HepG2 (cell line): Measurements from ENCODE around the gene RGP1.

Experiments
- MEF2D ChIP-seq: sonication (generic); formaldehyde crosslinking; IDR thresholded peaks from 2 replicates; pipeline ENCODE4 v1.5.1; 2020; ENCODE audit warnings: mild to moderate bottlenecking, missing genetic modification reagents
- ZC3H13 ChIP-seq: sonication (generic); formaldehyde crosslinking; IDR thresholded peaks from 2 replicates; pipeline ENCODE4 v1.8.1; 2023; ENCODE audit warnings: mild to moderate bottlenecking, missing genetic modification reagents, moderate library complexity
- ZNF670 ChIP-seq: sonication (generic); formaldehyde crosslinking; IDR thresholded peaks from 2 replicates; pipeline ENCODE4 v1.8.0; 2022; ENCODE audit warnings: mild to moderate bottlenecking, missing genetic modification reagents, borderline replicate concordance
- ZNF766 ChIP-seq: sonication (generic); formaldehyde crosslinking; IDR thresholded peaks from 2 replicates; pipeline ENCODE4 v1.5.0; 2020; ENCODE audit warnings: missing genetic modification reagents, borderline replicate concordance
- TF ChIP-seq, protein P1 (sequence below): sonication (generic); formaldehyde crosslinking; IDR thresholded peaks from 2 replicates; pipeline ENCODE4 v1.8.1; 2022; ENCODE audit warnings: low read depth, mild to moderate bottlenecking, missing genetic modification reagents
- TF ChIP-seq, protein P2 (sequence below): sonication (generic); formaldehyde crosslinking; IDR thresholded peaks from 2 replicates; pipeline ENCODE4 v1.4.0; 2020; ENCODE audit warnings: mild to moderate bottlenecking, missing genetic modification reagents
- TF ChIP-seq, protein P3 (sequence below): sonication (generic); formaldehyde crosslinking; IDR thresholded peaks from 2 replicates; pipeline ENCODE4 v1.8.1; 2023; ENCODE audit warnings: mild to moderate bottlenecking, inconsistent platforms, moderate library complexity, missing genetic modification reagents, borderline replicate concordance
- TF ChIP-seq, protein P4 (sequence below): sonication (generic); formaldehyde crosslinking; conservative IDR thresholded peaks from 2 replicates; pipeline ENCODE4 v1.8.0; 2022; ENCODE audit warnings: mild to moderate bottlenecking, moderate library complexity, missing genetic modification reagents
- TF ChIP-seq, protein P5 (sequence below): sonication (generic); formaldehyde crosslinking; IDR thresholded peaks from 2 replicates; pipeline ENCODE4 v1.5.0; 2020; ENCODE audit warnings: mild to moderate bottlenecking, missing genetic modification reagents, moderate library complexity

DNA sequence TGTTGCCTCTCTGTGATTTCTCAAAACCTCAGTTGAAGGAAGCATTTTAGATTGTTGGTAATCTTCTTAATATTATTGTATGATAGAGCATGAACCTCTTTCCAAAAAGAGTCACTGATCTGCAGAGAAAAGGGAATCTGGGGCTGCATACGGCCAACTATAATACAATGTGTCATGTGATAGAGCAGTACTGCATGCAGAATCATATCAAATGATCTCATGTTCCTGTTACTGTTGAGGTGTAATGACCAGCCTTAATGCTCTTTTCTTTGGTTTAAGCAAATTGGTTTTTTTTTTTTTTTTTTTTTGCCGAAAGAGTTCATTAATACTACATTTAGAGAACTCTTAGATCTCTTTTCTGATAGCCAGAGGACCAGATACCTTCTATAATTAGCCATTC lies 17.9 kb downstream of the RGP1 start:
- TF ChIP-seq, protein P1, sequence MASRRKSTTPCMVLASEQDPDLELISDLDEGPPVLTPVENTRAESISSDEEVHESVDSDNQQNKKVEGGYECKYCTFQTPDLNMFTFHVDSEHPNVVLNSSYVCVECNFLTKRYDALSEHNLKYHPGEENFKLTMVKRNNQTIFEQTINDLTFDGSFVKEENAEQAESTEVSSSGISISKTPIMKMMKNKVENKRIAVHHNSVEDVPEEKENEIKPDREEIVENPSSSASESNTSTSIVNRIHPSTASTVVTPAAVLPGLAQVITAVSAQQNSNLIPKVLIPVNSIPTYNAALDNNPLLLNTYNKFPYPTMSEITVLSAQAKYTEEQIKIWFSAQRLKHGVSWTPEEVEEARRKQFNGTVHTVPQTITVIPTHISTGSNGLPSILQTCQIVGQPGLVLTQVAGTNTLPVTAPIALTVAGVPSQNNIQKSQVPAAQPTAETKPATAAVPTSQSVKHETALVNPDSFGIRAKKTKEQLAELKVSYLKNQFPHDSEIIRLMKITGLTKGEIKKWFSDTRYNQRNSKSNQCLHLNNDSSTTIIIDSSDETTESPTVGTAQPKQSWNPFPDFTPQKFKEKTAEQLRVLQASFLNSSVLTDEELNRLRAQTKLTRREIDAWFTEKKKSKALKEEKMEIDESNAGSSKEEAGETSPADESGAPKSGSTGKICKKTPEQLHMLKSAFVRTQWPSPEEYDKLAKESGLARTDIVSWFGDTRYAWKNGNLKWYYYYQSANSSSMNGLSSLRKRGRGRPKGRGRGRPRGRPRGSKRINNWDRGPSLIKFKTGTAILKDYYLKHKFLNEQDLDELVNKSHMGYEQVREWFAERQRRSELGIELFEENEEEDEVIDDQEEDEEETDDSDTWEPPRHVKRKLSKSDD (CRISPR knock-in tag): no peak
- no peak for TF ChIP-seq ZC3H13
- TF ChIP-seq, protein P2, sequence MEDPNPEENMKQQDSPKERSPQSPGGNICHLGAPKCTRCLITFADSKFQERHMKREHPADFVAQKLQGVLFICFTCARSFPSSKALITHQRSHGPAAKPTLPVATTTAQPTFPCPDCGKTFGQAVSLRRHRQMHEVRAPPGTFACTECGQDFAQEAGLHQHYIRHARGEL (CRISPR knock-in tag): no peak
- TF ChIP-seq, protein P3, sequence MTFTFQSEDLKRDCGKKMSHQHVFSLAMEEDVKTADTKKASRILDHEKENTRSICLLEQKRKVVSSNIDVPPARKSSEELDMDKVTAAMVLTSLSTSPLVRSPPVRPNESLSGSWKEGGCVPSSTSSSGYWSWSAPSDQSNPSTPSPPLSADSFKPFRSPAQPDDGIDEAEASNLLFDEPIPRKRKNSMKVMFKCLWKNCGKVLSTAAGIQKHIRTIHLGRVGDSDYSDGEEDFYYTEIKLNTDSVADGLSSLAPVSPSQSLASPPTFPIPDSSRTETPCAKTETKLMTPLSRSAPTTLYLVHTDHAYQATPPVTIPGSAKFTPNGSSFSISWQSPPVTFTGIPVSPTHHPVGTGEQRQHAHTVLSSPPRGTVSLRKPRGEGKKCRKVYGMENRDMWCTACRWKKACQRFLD (CRISPR knock-in tag): no peak
- no peak for TF ChIP-seq ZNF670 (CRISPR knock-in tag)
- TF ChIP-seq, protein P4, sequence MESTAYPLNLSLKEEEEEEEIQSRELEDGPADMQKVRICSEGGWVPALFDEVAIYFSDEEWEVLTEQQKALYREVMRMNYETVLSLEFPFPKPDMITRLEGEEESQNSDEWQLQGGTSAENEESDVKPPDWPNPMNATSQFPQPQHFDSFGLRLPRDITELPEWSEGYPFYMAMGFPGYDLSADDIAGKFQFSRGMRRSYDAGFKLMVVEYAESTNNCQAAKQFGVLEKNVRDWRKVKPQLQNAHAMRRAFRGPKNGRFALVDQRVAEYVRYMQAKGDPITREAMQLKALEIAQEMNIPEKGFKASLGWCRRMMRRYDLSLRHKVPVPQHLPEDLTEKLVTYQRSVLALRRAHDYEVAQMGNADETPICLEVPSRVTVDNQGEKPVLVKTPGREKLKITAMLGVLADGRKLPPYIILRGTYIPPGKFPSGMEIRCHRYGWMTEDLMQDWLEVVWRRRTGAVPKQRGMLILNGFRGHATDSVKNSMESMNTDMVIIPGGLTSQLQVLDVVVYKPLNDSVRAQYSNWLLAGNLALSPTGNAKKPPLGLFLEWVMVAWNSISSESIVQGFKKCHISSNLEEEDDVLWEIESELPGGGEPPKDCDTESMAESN (CRISPR knock-in tag): no peak
- TF ChIP-seq MEF2D (CRISPR knock-in tag): no peak
- no peak for TF ChIP-seq ZNF766 (CRISPR knock-in tag)
- TF ChIP-seq, protein P5, sequence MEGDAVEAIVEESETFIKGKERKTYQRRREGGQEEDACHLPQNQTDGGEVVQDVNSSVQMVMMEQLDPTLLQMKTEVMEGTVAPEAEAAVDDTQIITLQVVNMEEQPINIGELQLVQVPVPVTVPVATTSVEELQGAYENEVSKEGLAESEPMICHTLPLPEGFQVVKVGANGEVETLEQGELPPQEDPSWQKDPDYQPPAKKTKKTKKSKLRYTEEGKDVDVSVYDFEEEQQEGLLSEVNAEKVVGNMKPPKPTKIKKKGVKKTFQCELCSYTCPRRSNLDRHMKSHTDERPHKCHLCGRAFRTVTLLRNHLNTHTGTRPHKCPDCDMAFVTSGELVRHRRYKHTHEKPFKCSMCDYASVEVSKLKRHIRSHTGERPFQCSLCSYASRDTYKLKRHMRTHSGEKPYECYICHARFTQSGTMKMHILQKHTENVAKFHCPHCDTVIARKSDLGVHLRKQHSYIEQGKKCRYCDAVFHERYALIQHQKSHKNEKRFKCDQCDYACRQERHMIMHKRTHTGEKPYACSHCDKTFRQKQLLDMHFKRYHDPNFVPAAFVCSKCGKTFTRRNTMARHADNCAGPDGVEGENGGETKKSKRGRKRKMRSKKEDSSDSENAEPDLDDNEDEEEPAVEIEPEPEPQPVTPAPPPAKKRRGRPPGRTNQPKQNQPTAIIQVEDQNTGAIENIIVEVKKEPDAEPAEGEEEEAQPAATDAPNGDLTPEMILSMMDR (CRISPR knock-in tag): no peak
